GM19463 (cell line): ENCODE measurements around the gene CRK.
"Not testable (repeated sequence)": the region's sequence is repeated elsewhere in the genome, so short reads cannot be mapped to it uniquely, and the experiment has no call there.

Experiments
- ATAC-seq: cut with Tn5 transposase; IDR thresholded peaks from one replicate; pipeline ENCODE4 v1.9.1; 2021; ENCODE audit warnings: mild to moderate bottlenecking, moderate library complexity; ENCODE audit not compliant: unreplicated experiment

CRK gene

DNA sequence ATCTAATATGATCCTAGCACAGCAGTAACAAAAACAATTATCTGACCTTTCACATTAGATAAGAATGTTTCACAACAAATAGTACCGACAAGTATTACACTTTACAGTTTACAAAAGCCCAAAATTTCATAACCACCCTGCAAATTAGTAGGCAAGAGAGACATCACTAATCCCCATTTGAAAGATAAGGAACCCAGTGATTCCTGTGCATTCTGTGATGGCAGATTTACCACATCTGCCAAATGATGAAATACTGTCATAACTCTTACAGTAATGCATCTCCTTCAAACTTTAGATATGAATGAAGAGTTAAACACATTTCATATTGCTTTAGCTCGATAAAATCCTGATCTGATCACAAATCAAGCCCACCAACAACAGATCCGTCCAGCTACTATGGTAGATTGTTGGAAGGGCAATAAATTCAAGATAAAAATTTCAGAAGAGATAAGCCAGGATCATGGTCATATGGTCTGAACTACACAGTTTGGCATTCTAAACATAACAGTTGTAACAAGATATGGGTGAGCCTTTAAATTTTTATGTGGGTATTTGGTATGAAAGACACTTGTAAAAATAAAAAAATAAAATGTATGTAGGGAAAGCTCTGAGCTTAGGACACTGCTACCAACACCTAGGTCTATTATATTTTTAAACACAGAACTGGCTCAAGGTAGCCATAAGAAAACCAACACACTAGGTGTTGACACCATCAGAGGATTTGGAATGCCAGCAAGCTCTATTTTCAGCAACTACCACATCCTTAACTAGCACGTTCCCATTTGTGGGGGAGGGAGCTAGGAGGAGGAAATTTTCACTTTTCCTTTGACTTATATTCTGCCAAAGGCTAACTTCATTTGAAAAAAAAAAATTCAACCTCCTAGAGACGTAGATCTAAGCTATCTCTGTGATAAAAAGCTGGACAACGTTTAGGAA lies 65.3 kb downstream of the CRK start:
- no peak for ATAC-seq

DNA sequence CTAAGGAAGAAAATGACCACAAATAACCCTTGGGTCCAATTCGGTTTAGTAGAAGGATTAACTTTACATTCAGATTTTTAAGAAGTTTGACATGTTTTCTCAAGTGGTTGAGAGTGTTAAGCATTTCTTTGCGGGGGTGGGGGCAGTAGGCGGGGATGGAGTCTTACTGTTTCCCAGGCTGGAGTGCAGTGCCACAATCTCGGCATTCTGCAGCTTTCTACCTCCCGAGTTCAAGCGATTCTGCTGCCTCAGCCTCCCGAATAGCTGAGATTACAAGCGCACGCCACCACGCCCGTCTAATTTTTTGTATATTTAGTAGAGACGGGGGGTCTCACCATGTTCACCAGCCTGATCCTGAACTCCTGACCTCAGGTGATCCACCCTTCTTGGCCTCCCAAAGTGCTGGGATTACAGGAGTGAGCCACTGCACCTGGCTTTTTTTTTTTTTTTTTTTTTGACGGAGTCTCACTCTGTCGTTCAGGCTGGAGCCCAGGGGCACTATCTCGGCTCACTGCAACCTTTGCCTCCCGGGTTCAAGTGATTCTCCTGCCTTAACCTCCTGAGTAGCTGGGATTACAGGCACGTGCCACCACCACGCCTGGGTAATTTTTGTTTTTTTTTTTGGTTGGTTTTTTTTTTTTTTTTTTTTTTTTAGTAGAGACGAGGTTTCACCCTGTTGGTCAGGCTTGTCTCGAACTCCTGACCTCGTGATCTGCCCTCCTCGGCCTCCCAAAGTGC lies 68.4 kb downstream of the CRK start:
- not testable (repeated sequence) for ATAC-seq

- ATAC-seq: not testable (repeated sequence)
Measured at GRCh38 chr17:1386675-1387190, 69.3 kb downstream of the CRK start.

GRCh38 chr17:1386265-1386664 lies 69.8 kb downstream of the CRK start:
- no peak for ATAC-seq

DNA sequence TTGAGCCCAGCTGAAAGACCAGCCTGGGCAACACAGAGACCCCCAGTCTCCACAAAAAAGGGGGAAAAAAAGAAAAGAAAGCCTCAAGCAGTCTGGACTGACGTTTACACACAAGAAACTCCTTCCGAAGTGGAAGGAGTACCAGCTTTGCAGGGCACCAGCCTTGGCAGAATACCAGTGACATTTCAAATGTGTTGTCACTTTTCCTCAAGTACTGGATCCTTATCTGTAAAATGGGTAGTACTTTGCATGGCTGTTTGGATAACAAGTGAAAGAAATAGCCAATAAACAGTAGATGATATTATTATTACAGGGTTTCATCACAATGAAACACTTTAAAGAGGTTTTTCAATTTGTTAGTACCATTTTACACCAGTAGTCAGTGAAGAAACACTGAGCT lies 70.2 kb downstream of the CRK start:
- ATAC-seq: no peak

DNA sequence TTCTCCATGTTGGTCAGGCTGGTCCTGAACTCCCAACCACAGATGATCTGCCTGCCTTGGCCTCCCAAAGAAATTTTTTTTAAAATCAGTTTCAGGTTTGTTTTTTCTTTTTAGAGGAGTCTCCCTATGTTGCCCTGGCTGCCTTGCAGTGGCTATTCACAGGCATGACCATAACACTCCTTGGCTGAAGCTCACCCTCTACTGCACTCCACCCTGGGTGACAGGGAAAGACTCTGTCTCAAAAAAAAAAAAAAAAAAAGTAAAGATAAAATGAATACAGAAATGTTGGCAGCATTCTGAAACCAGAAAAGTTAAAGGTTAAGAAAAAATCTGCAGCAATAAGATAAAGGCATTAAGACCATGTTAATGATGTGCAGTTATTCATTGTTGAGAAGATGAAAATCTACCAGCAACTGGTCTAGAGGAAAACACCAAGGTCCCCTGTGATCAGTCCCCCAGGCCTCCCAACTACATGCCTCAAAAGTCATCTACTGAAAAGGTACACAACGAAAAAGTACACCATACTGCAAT lies 71.1 kb downstream of the CRK start:
- ATAC-seq: no peak

- no peak for ATAC-seq
Measured at GRCh38 chr17:1379930-1380313, 76.1 kb downstream of the CRK start.

- no peak for ATAC-seq
Measured at GRCh38 chr17:1379208-1379929, 76.7 kb downstream of the CRK start.

DNA sequence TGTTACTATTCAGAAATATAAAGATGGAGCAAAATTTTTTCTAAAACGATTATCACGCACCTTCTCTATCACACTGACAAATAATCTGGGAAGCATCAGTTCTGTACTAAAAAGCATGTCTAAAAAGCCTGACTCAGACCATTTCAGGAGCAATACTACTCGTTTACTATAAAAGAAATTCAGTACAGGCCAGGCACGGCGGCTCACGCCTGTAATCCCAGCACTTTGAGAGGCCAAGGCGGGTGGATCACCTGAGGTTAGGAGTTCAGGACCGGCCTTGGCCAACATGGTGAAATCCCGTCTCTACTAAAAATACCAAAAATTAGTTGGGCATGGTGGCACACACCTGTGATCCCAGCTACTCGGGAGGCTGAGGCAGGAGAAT lies 77.6 kb downstream of the CRK start:
- not testable (repeated sequence) for ATAC-seq

DNA sequence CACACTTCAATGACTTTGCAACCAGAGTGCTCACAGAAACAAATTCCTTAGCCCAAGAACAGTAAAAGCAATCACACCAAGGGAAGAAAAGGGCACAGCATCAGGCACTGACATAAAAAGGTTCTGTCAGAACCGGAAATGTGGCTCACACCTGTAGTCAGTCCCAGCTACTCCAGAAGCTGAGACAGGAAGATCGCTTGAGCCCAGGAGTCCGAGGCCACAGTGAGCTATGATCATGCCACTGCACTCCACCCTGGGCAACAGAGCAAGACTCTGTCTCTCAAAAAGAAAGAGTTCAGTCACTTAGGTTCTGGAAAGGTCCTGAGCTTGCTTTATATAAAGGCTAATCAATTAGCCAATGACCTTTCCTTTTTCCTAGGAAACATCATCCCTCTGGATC lies 78.7 kb downstream of the CRK start:
- no peak for ATAC-seq

DNA sequence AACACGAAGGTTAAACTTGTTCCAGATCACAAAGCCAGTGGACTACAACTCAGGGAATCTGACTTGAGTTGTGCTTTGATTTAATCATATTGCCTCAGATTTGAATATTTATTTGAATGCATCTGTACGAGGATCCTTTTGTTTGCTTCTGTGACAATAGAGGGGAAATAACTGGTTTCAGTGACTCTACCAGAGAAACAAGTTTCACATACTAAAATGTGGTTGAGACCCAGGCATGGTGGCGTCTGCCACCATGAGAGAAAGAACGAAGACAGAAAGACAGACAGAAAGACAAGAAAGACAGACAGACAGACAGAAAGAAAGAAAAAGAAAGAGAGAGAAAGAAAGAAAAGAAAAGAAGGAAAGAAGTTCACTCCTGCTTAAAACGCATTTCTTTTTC lies 80.0 kb downstream of the CRK start:
- ATAC-seq: no peak

DNA sequence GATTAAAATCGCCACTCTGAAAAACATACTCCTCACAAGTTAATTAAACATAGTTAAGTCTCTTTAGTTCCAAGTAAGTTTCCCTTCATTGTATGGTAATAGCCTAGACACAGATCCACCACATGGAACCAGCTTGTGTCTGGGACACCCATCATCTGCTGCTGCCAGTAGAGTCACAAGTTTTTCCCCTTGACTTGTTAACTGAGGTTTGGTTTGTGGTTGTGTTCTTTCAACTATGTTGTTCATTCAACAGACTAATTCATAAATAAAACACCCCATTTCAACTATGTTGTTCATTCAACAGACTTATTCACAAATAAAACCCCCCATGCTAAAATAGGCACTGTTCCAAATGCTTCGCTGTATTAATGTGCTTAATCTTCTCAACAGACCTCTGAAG lies 80.4 kb downstream of the CRK start:
- ATAC-seq: no peak

- no peak for ATAC-seq
Measured at GRCh38 chr17:1374431-1375177, 81.4 kb downstream of the CRK start.

GRCh38 chr17:1373707-1374237 lies 82.3 kb downstream of the CRK start:
- ATAC-seq: no peak

DNA sequence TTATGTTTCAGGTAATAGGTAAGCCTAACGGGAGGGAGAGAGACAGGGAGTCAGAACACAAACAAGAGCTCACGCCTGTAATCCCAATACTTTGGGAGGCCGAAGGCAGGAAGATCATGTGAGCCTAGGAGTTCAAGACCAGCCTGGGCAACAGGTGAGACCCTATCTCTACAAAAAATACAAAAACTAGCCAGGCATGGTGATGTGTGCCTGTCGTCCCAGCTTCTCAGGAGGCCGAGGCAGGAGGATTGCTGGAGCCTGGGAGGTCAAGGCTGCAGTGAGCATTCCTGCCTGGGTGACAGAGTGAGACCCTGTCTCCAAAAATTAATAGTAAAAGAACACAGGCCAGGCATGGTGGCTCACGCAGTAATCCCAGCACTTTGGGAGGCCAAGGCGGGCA lies 83.4 kb downstream of the CRK start:
- no peak for ATAC-seq

DNA sequence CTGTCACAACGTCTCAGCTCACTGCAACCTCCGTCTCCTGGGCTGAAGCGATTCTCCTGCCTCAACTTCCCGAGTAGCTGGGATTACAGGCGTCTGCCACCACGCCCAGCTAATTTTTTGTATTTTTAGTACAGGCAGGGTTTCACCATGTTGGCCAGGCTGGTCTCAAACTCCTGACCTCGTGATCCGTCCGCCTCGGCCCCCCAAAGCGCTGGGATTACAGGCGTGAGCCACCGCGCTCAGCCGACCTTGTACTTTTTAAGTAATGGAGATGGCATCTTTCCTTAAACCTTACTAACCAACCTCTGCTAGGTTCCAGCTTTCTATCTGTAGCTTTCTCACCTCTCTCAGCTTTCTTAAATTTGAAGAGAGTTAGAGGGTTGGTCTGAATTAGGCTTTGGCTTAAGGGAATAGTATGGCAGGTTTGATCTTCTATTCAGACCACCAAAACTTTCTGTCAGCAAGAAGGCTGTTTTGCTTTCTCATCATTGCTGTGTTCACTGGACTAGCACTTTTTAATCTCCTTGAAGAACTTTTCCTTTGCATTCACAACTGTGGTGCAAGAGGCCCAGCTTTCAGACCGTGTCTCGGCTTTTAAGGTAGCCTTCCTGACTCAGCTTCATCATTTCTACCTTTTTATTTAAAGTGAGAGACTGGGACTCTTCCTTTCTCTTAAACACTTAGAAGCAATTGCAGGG lies 84.0 kb downstream of the CRK start:
- ATAC-seq: no peak
